Muscle layer of colon (tissue), 2 donors: ENCODE results near the gene TRPM2.
A peak's percentile ranks its signal among the peaks of the same experiment; 100 is the strongest.

Source experiments
- H3K27ac ChIP-seq: one replicate; pipeline ENCODE4 v1.7.0; 2013; ENCODE audit warnings: low read depth, mild to moderate bottlenecking, low read length, moderate library complexity
- H3K27me3 ChIP-seq, 2 donors: one replicate each; pipeline ENCODE4 v1.7.0; 2013; ENCODE audit warnings: low read length in 2 of 2, mild to moderate bottlenecking in 2 of 2; ENCODE audit not compliant: insufficient read depth in 2 of 2, control insufficient read depth in 1 of 2
- H3K36me3 ChIP-seq: one replicate; pipeline ENCODE4 v1.7.0; 2013; ENCODE audit warnings: mild to moderate bottlenecking, low read length; ENCODE audit not compliant: insufficient read depth
- H3K4me1 ChIP-seq: one replicate; pipeline ENCODE4 v1.7.0; 2013; ENCODE audit warnings: mild to moderate bottlenecking, low read length; ENCODE audit not compliant: insufficient read depth
- H3K4me3 ChIP-seq, 2 donors: one replicate each; pipeline ENCODE4 v1.7.0; 2013; ENCODE audit warnings: low read length in 2 of 2, low read depth in 1 of 2, mild to moderate bottlenecking in 1 of 2, moderate library complexity in 1 of 2
- H3K9ac ChIP-seq: one replicate; pipeline ENCODE4 v1.7.0; 2013; ENCODE audit warnings: low read length
- H3K9me3 ChIP-seq: one replicate; pipeline ENCODE4 v1.7.0; 2013; ENCODE audit warnings: mild to moderate bottlenecking, low read length
- donor health status: abdominal sarcoma.
- donor health status: Adenocarcinoma of cecum.

The TRPM2 gene

DNA sequence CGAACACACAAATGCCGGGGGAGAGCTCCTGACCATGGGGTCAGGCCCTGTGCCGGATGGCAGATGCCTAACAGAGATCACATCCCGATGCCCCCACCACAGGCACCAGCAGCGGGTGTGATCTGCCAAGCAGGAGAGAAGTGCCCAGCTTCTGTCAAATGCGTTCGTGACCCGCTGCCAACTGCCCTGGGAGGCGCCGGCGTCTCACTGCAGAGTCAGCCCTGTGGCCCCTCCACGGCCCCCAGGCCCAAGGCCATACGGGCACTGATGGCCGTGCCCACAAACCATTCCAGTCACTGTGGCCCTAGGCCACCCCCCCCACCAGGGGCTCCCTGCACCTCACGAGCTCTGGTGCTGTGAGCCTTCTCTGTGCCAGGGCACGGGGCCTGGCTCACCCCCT lies 22.2 kb upstream of the TRPM2 start:
- peaks cover 19% of the 10 kb centered on the region for H3K36me3 ChIP-seq
- H3K4me1 ChIP-seq: no peaks in the 10 kb centered on the region
- no peaks in the 10 kb centered on the region for H3K27me3 ChIP-seq
- H3K4me3 ChIP-seq: no peak overlapping the region
- H3K9me3 ChIP-seq: no peaks in the 10 kb centered on the region
- H3K9ac ChIP-seq: no peak overlapping the region
- no peak overlapping the region for H3K27ac ChIP-seq

DNA sequence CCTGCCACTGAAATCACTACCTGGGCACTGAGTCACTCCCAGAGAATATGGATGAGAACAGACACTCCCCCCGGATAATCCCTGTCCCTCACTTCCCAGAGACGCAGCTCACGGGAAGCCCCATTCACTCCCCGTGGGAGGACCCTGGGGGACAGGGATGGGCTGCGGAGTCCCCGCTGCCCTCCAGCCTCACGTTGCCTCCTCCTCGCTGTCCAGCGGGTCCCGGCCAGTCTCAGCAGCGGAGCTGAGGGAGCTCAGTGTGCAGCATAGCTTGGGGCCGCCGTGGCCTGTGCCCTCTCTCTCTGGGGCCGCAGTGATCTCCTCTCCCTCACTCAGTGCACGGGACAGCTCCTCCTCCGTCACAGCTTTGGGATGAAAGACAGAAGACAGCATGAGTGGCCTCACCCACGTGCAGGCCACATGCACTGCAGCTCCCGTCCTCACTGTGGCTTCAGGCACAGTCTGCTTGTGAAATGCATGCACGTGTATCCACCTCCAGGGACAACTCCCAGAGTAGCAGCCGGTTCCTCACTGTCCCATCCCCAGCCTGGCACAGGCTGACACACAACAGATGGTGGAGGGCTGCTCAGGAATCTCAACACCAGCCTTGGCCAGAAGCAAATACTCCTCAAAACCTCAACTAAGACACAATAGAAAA lies 21.6 kb upstream of the TRPM2 start:
- H3K4me1 ChIP-seq: no peaks in the 10 kb centered on the region
- H3K27ac ChIP-seq: no peak overlapping the region
- no peak overlapping the region for H3K4me3 ChIP-seq
- H3K9ac ChIP-seq: no peak overlapping the region
- peaks cover 23% of the 10 kb centered on the region for H3K36me3 ChIP-seq
- no peaks in the 10 kb centered on the region for H3K9me3 ChIP-seq
- no peaks in the 10 kb centered on the region for H3K27me3 ChIP-seq

DNA sequence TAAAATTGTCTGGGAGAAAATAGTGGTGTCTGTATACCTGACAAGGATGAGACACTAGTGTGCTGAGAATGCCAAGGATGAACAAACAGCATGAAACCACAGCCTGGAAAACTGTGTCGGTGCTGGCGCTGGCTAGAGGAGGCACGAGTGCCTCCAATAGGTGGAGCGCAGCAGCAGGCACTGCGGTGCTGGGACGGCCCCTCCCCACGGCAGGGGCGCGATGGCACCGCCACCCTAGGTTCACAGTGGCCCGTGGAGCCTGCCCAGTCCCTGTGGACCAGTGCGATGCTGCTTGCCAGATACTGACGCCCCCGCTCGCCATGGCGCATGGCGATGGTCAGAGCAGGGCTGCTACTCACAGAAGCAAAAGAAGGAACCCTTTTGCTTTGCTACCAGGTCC lies 21.0 kb upstream of the TRPM2 start:
- Histone ChIP-seq H3K4me3 (no peak overlapping the region), H3K27ac (no peak overlapping the region), H3K27me3 (no peaks in the 10 kb centered on the region), H3K9ac (no peak overlapping the region), H3K9me3 (no peaks in the 10 kb centered on the region), H3K36me3 (peaks cover 23% of the 10 kb centered on the region), H3K4me1 (no peaks in the 10 kb centered on the region)

DNA sequence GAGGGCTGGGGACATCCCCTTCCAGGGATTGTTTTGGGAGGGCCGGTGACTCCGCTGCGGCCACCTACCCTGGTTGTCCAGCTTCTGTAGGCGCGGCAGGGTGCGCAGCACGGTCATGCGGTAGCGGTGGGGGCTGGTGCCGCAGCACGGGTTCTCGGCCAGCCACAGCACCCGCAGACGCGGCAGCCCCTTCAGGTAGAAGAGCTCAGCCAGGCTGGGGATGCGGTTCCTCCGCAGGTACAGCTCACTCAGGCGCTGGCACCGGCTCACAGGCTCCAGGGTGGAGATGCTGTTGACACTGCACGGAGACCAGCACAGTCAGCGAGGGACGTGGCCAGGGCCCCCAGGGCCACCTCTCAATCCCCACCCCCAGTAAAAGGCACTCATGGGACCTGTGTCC lies 20.5 kb upstream of the TRPM2 start:
- Histone ChIP-seq H3K4me3 (no peak overlapping the region), H3K4me1 (peaks cover 3% of the 10 kb centered on the region), H3K27me3 (no peaks in the 10 kb centered on the region), H3K27ac (no peak overlapping the region), H3K9me3 (no peaks in the 10 kb centered on the region), H3K9ac (no peak overlapping the region), H3K36me3 (peaks cover 23% of the 10 kb centered on the region)

DNA sequence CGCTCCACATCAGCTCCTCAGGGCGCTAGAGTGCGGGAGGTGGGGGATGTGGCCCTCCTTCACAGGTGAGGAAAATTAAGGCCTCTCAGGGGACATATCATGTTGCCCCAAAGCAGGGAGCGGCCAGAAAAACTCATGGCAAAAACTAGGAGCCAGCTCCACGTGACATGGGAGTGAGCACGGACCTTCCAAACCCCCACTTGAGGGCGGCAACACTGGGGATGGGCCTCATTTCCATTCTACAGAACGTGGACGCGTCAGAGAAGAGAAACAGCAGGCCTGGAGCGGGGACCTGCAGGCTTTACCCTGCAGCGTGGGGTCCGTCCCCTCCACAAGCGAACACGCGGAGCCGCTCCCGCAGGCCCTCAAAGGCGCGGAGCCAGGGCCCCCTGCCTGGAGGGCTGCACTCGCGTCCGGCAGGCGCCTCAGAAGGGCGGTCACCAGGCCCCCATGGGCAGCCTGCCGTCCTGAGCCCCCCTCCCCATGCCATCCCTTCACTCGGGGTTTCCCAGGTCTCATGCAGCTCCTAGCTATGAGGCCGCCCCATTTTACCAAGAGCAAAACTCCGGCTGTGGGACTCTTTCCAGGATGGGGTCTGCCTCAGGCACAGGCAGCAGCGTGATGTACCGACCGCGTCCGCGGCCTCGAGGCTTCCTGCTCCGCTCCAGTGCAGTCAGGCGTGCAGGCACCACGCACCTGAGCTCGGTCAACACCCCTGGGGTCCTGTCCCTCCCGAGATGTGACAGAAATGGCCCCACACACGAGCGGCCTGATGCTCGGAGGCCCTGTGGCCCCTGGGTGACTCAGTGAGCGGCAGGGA lies 19.7 kb upstream of the TRPM2 start:
- Histone ChIP-seq H3K4me3 (no peak overlapping the region), H3K9me3 (no peaks in the 10 kb centered on the region), H3K4me1 (peaks cover 7% of the 10 kb centered on the region), H3K9ac (no peak overlapping the region), H3K27me3 (no peaks in the 10 kb centered on the region), H3K36me3 (peaks cover 23% of the 10 kb centered on the region), H3K27ac (no peak overlapping the region)

DNA sequence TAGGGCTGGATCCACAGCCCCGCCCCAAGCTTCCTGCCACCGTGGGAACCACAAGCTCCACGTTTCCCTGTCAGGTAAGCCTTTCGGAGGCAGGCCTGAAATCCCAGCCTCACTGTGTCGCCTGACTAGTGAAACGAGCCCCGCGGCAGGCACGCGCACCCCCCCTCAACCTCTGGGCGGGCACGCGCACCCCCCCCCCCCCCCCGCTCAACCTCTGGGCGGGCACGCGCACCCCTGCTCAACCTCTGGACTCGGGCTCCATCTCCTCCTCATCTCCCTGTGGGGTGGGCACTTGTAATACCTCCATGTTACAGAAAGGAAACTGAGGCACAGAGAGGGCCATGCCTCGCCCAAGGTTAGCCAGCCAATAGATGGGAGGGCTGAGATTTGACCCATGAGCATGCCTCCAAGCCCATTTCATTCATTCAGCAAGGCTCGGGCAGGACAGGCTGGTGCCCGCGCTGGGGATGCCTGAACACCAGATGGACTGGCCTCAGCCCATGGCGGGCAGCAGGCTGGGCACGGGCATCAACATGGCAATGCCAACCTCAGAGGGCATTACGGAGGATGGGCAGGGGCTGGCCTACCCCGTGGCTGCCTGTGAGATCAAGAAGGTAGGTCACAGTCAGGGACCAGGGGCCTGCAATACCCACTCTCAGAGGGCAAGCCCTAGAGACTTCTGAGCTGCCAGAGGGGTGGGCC lies 18.9 kb upstream of the TRPM2 start:
- no peak overlapping the region for H3K9ac ChIP-seq
- H3K27me3 ChIP-seq: no peaks in the 10 kb centered on the region
- H3K4me1 ChIP-seq: peaks cover 7% of the 10 kb centered on the region
- H3K27ac ChIP-seq: no peak overlapping the region
- no peaks in the 10 kb centered on the region for H3K9me3 ChIP-seq
- H3K36me3 ChIP-seq: peaks cover 23% of the 10 kb centered on the region
- no peak overlapping the region for H3K4me3 ChIP-seq

DNA sequence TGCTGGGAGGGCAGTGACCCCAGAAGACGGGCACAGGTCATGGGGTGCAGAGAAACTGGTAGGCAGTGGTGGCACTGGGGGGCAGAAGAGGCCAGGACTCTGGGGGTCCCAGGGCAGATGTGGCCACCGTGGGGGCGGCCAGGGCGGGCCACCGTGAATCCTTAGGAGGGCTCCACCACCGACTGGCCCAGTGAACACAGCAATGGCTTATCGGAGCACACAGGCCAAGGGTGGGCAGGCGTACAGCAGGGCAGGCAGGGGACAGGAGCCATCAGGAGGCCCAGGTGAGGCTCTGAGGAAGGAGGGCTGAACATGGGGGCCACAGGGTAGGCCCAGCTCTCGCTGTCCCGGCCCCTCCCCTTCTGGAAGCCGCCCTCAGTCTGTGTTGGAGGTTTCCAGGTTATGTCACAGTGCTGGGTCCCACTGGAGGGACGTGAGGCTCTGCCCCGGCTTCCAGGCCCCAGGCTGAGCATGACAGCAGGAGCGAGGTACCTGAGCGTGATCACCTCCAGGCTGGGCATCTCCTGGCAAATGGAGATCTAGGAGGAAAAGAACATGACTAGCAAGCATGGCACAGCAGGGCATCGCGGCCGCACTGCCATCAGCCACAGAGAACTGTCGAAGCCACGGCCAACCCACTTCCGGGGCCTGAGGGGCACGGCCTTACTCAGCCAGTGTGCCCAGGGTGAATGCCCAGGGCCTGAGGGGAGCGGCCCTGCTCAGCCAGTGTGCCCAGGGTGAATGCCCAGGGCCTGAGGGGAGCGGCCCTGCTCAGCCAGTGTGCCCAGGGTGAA lies 18.0 kb upstream of the TRPM2 start:
- no peak overlapping the region for H3K27ac ChIP-seq
- peaks cover 16% of the 10 kb centered on the region for H3K4me1 ChIP-seq
- peaks cover 23% of the 10 kb centered on the region for H3K36me3 ChIP-seq
- no peak overlapping the region for H3K9ac ChIP-seq
- no peaks in the 10 kb centered on the region for H3K27me3 ChIP-seq
- no peaks in the 10 kb centered on the region for H3K9me3 ChIP-seq
- H3K4me3 ChIP-seq: no peak overlapping the region

DNA sequence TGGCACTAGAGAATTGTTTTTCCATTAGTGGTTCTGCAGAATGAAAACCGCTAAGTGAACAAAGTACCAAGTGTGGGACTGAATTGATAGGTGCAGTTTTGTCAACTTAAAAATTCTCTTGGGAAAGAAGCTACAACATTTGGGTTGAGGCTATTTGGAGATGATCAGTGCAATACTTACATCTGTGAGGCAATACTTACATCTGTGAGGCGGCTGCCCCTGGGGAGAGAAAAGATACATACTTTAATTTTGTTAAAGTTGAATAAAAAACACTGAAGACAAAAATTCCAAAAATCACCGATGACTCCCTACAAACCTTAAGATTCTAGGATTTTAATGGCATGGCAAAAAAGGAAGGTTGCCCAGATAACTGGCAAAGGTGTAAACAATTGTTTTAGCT lies 16.0 kb upstream of the TRPM2 start:
- H3K9me3 ChIP-seq: no peaks in the 10 kb centered on the region
- no peak overlapping the region for H3K4me3 ChIP-seq
- peak overlapping the region; percentile 30 for H3K27ac ChIP-seq
- no peak overlapping the region for H3K9ac ChIP-seq
- H3K27me3 ChIP-seq: no peaks in the 10 kb centered on the region
- H3K36me3 ChIP-seq: peaks cover 13% of the 10 kb centered on the region
- peaks cover 16% of the 10 kb centered on the region for H3K4me1 ChIP-seq

DNA sequence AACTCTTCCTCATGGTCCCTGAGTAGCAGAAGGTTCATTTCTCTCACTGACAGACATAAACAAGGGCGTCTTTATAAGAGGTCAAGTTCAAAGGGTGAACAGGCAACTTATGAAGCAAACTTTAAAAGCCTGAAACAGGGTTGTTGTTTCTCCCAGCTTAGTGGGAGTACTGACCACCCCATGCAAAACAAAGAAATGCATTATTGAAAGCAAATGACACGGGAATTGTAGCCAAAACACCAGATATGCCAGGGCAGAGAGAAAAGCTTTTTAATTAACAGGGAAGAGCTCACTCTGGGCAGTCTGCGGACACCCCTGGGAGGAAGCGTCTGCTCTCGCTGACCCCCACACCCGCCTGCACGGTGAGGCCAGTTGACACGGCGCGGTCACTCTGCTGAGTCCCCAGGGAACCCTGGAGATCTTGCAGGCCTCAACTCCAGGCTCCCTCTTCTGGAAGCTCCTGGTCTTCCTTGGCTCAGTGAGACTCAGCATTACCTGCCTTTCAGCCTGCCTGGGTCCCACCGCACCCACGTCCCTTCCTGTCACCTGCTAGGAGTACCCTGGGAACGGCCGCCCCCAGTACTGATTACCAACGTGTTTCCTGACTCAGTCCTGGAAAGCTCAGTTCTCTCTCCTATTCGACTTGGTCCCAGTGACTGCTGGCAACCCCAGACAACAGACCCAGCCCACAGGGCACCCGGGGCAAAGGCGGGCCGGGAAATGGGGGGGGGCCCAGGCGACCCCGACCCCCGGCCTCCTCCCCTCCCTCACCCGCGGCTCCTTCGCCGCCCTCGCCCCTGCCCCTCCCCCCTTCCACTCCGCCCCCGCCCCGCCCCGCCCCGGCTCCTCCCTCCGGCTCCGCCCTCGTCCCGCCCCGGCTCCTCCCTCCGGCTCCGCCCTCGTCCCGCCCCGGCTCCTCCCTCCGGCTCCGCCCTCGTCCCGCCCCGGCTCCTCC lies 15.2 kb upstream of the TRPM2 start:
- Histone ChIP-seq H3K36me3 (peaks cover 9% of the 10 kb centered on the region), H3K9ac (no peak overlapping the region), H3K4me3 (peak overlapping the region; percentile 24 to 41), H3K27ac (peak overlapping the region; percentile 30), H3K4me1 (peaks cover 16% of the 10 kb centered on the region), H3K27me3 (no peaks in the 10 kb centered on the region), H3K9me3 (no peaks in the 10 kb centered on the region)
